ENCODE results near the gene SDS.

The SDS gene

DNA sequence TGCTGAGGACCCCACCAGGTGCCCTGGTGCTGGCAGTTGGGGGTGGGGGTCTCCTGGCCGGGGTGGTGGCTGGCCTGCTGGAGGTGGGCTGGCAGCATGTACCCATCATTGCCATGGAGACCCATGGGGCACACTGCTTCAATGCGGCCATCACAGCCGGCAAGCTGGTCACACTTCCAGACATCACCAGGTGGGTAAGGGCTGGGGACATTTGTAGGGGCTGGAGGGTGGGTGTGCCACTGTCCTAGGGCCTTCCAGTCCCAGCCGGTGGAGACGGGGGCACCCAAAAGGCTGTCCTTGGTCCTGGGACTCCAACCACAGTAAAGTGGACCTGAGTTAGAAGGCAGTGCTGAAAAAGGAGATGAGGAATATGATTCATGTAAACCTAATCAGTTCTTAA lies 31.7 kb upstream of the SDS start:
- TF ChIP-seq RAD21 (IDR thresholded peaks at IDR 0.05; ENCODE audit: low read depth) (no peak), ZBTB7A (IDR thresholded peaks at IDR 0.05; ENCODE audit: low read depth) (no peak), TCF12 (IDR thresholded peaks at IDR 0.05; ENCODE audit: low read depth) (no peak), EP300 (IDR thresholded peaks at IDR 0.05; ENCODE audit: borderline replicate concordance) (no peak)

DNA sequence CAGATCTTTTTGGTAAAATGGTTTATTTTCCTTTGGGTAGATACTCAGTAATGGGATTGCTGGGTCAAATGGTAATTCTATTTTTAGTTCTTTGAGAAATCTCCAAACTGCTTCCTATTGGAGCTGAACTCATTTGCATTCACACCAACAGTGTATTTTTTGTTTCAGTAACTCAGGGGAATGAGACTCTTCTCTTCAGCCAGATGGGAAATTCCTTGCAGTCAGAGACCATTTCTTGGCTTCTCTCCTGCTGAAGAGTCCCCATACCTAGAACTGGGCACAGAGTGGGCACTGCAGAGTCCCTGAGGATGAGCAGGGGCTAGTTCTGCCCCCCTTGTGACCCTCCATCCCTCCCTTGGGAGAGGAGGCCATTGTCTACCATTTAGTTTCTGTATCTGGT lies 29.3 kb upstream of the SDS start:
- TF ChIP-seq TAF1 (IDR thresholded peaks at IDR 0.05; ENCODE audit: low read depth) (no peak), CREB1 (IDR thresholded peaks at IDR 0.05; ENCODE audit: low read depth) (no peak), NFIC (IDR thresholded peaks at IDR 0.05) (no peak), EP300 (IDR thresholded peaks at IDR 0.05; ENCODE audit: borderline replicate concordance) (no peak), TCF12 (IDR thresholded peaks at IDR 0.05; ENCODE audit: low read depth) (no peak), EGR1 (IDR thresholded peaks at IDR 0.05) (no peak), ZBTB7A (IDR thresholded peaks at IDR 0.05; ENCODE audit: low read depth) (no peak), FOXM1 (IDR thresholded peaks at IDR 0.05; ENCODE audit: borderline replicate concordance, low read depth) (no peak), RAD21 (IDR thresholded peaks at IDR 0.05; ENCODE audit: low read depth) (no peak), MAX (IDR thresholded peaks at IDR 0.05) (no peak), CEBPB (IDR thresholded peaks at IDR 0.05) (no peak), TEAD4 (IDR thresholded peaks at IDR 0.05) (no peak)

- TF ChIP-seq, protein P1, sequence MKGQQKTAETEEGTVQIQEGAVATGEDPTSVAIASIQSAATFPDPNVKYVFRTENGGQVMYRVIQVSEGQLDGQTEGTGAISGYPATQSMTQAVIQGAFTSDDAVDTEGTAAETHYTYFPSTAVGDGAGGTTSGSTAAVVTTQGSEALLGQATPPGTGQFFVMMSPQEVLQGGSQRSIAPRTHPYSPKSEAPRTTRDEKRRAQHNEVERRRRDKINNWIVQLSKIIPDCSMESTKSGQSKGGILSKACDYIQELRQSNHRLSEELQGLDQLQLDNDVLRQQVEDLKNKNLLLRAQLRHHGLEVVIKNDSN (IDR thresholded peaks at IDR 0.05), result no peak
- TF ChIP-seq RAD21 (IDR thresholded peaks at IDR 0.05; ENCODE audit: low read depth) (no peak), TAF1 (IDR thresholded peaks at IDR 0.05; ENCODE audit: low read depth) (no peak), TCF12 (IDR thresholded peaks at IDR 0.05; ENCODE audit: low read depth) (no peak), EGR1 (IDR thresholded peaks at IDR 0.05) (no peak), REST (IDR thresholded peaks at IDR 0.05; ENCODE audit: low read depth) (no peak), CEBPB (IDR thresholded peaks at IDR 0.05) (no peak), MAX (IDR thresholded peaks at IDR 0.05) (no peak), YY1 (IDR thresholded peaks at IDR 0.05; ENCODE audit: low read depth) (no peak), CREB1 (IDR thresholded peaks at IDR 0.05; ENCODE audit: low read depth) (no peak), FOXM1 (IDR thresholded peaks at IDR 0.05; ENCODE audit: borderline replicate concordance, low read depth) (no peak), ZBTB7A (IDR thresholded peaks at IDR 0.05; ENCODE audit: low read depth) (no peak), NFIC (IDR thresholded peaks at IDR 0.05) (no peak), EP300 (IDR thresholded peaks at IDR 0.05; ENCODE audit: borderline replicate concordance) (no peak), TEAD4 (IDR thresholded peaks at IDR 0.05) (no peak)
Measured at GRCh38 chr12:113428482-113428881, 24.8 kb upstream of the SDS start.

DNA sequence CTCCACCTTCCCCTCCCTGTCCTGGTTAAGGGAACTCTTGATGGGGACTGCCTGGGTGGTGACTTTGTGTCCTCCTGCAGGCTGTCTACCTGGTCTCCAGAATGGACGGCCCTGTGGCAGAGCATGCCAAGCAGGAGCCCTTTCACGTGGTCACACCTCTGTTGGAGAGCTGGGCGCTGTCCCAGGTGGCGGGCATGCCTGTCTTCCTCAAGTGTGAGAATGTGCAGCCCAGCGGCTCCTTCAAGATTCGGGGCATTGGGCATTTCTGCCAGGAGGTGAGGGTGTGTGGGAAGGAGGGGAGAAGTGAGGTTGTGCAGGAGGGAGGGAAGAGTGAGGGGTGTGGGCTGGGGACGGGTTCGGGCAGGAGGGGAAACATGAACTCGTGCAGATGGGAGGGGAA lies 24.2 kb upstream of the SDS start:
- TF ChIP-seq REST (IDR thresholded peaks at IDR 0.05; ENCODE audit: low read depth) (peak; percentile 69), ZBTB7A (IDR thresholded peaks at IDR 0.05; ENCODE audit: low read depth) (no peak), MAX (IDR thresholded peaks at IDR 0.05) (peak; percentile 80)

- TF ChIP-seq FOXM1 (IDR thresholded peaks at IDR 0.05; ENCODE audit: borderline replicate concordance, low read depth) (no peak), EP300 (IDR thresholded peaks at IDR 0.05; ENCODE audit: borderline replicate concordance) (no peak), RAD21 (IDR thresholded peaks at IDR 0.05; ENCODE audit: low read depth) (no peak), ZBTB7A (IDR thresholded peaks at IDR 0.05; ENCODE audit: low read depth) (no peak), YY1 (IDR thresholded peaks at IDR 0.05; ENCODE audit: low read depth) (no peak), REST (IDR thresholded peaks at IDR 0.05; ENCODE audit: low read depth) (no peak), TEAD4 (IDR thresholded peaks at IDR 0.05) (no peak), TCF12 (IDR thresholded peaks at IDR 0.05; ENCODE audit: low read depth) (no peak), MAX (IDR thresholded peaks at IDR 0.05) (no peak), NFIC (IDR thresholded peaks at IDR 0.05) (no peak), CEBPB (IDR thresholded peaks at IDR 0.05) (no peak)
Measured at GRCh38 chr12:113425960-113426453, 22.3 kb upstream of the SDS start.
